H1 (cell line): ENCODE measurements around the gene HACL1. TPM values are rescaled to one million over a fixed set of nuclear protein-coding genes. Genes with fewer than 3 reads are reported as not detected.

Experiments used
- CTCF ChIA-PET: fragments of 300-600 bp; sonication (Branson Sonifier 250); formaldehyde crosslinking; loops from one replicate; lab custom pipeline; 2021; ENCODE audit not compliant: partially characterized antibody; lab: Charles Lee
- POLR2A ChIA-PET: fragments of 300-600 bp; sonication (Branson Sonifier 250); formaldehyde crosslinking; loops from one replicate; lab custom pipeline; 2021; ENCODE audit warnings: inconsistent platforms; ENCODE audit not compliant: partially characterized antibody; lab: Charles Lee
- DNase-seq, 2 experiments: peaks; one replicate each; pipeline versions ENCODE4 v3.0.0 to v3.0.0-alpha.2; 2010 to 2022; ENCODE audit warnings: low spot score in 2 of 2, low read depth in 1 of 2, mixed read lengths in 1 of 2
- FAIRE-seq: peaks from 2 replicates; lab custom pipeline; 2011; peaks lifted over from hg19 to GRCh38; lab: Jason Lieb, UNC
- H2AFZ ChIP-seq: 2 replicates; pipeline ENCODE4 v1.8.1; 2012; ENCODE audit warnings: low read length, inconsistent platforms
- H2AK5ac ChIP-seq: 2 replicates; pipeline ENCODE4 v1.6.1; 2013; ENCODE audit warnings: low read depth, low read length
- H2BK120ac ChIP-seq: replicated peaks from 2 replicates; pipeline ENCODE3; 2013; ENCODE audit warnings: low read depth, low read length, inconsistent platforms
- H2BK12ac ChIP-seq: 2 replicates; pipeline ENCODE4 v1.6.1; 2013; ENCODE audit warnings: low read depth, low read length
- H2BK15ac ChIP-seq: 2 replicates; pipeline ENCODE4 v1.6.1; 2013; ENCODE audit warnings: low read length
- H2BK20ac ChIP-seq: 2 replicates; pipeline ENCODE4 v1.6.1; 2013; ENCODE audit warnings: low read length
- H2BK5ac ChIP-seq: 2 replicates; pipeline ENCODE4 v1.6.1; 2013; ENCODE audit warnings: low read depth, low read length
- H3K14ac ChIP-seq: 2 replicates; pipeline ENCODE4 v1.6.1; 2013; ENCODE audit warnings: inconsistent platforms; ENCODE audit not compliant: insufficient read length
- H3K18ac ChIP-seq: 2 replicates; pipeline ENCODE4 v1.6.1; 2013; ENCODE audit warnings: low read length; ENCODE audit errors: extremely low read depth
- H3K23ac ChIP-seq: 2 replicates; pipeline ENCODE4 v1.6.1; 2013; ENCODE audit warnings: inconsistent platforms; ENCODE audit not compliant: insufficient read length
- H3K23me2 ChIP-seq: 2 replicates; pipeline ENCODE4 v1.6.1; 2013; ENCODE audit warnings: low read depth, low read length
- H3K27ac ChIP-seq: 2 replicates; pipeline ENCODE4 v1.6.1; 2011; ENCODE audit warnings: low read depth, low read length, inconsistent platforms
- H3K27me3 ChIP-seq, 4 experiments: replicated peaks in 1 of 4; 1 replicate in 1 of 4; 2 replicates in 3 of 4; pipeline versions ENCODE4 v1.6.1 to v1.8.1; 2011 to 2013; ENCODE audit warnings: low read length in 3 of 4, mild to moderate bottlenecking in 3 of 4, inconsistent platforms in 2 of 4, mixed read lengths in 2 of 4, moderate library complexity in 1 of 4; ENCODE audit not compliant: control insufficient read depth in 3 of 4, insufficient read depth in 3 of 4; ENCODE audit errors: extremely low read depth in 1 of 4
- H3K36me3 ChIP-seq, 4 experiments: 2 replicates each; pipeline versions ENCODE4 v1.6.1 to v1.8.1; 2011 to 2013; ENCODE audit warnings: mild to moderate bottlenecking in 4 of 4, low read length in 3 of 4, moderate library complexity in 2 of 4, control low read depth in 1 of 4, inconsistent platforms in 1 of 4; ENCODE audit not compliant: insufficient read depth in 4 of 4, control insufficient read depth in 2 of 4
- H3K4ac ChIP-seq: replicated peaks from 2 replicates; pipeline ENCODE3; 2013; ENCODE audit warnings: low read length, low read depth, mixed read lengths, inconsistent platforms; ENCODE audit not compliant: insufficient read length
- H3K4me1 ChIP-seq, 4 experiments: replicated peaks in 1 of 4; 1 replicate in 1 of 4; 2 replicates in 3 of 4; pipeline versions ENCODE4 v1.6.1 to v1.8.1; 2011 to 2013; ENCODE audit warnings: low read length in 3 of 4, inconsistent platforms in 2 of 4, mixed read lengths in 1 of 4; ENCODE audit not compliant: insufficient read depth in 4 of 4, control insufficient read depth in 3 of 4
- H3K4me2 ChIP-seq, 2 experiments: 2 replicates each; pipeline versions ENCODE4 v1.6.1 to v1.8.1; 2011 to 2013; ENCODE audit warnings: low read depth in 2 of 2, low read length in 2 of 2, control low read depth in 1 of 2, inconsistent platforms in 1 of 2, mild to moderate bottlenecking in 1 of 2; ENCODE audit not compliant: insufficient read depth in 1 of 2
- H3K4me3 ChIP-seq, 4 experiments: fragments of 200-600, 300-600 bp in 1 of 4; sonication (generic), shearing (Covaris generic), sonication (Bioruptor Twin) in 1 of 4; 2 replicates each; pipeline versions ENCODE4 v1.5.1 to v1.8.1; 2011 to 2016; ENCODE audit warnings: low read length in 4 of 4, low read depth in 3 of 4, control low read depth in 2 of 4, inconsistent platforms in 2 of 4, mild to moderate bottlenecking in 2 of 4, mixed read lengths in 1 of 4, moderate library complexity in 1 of 4; ENCODE audit not compliant: insufficient read depth in 2 of 4; ENCODE audit errors: extremely low read depth in 1 of 4
- H3K56ac ChIP-seq: replicated peaks from 2 replicates; pipeline ENCODE3; 2013; ENCODE audit warnings: low read depth, mild to moderate bottlenecking, mixed read lengths, low read length, inconsistent platforms; ENCODE audit not compliant: insufficient read length
- H3K79me1 ChIP-seq: 2 replicates; pipeline ENCODE4 v1.6.1; 2013; ENCODE audit warnings: low read depth, low read length, control low read depth
- H3K79me2 ChIP-seq, 2 experiments: 2 replicates each; pipeline versions ENCODE4 v1.6.1 to v1.8.1; 2012 to 2013; ENCODE audit warnings: low read length in 2 of 2, mild to moderate bottlenecking in 2 of 2, inconsistent platforms in 1 of 2; ENCODE audit not compliant: insufficient read depth in 2 of 2, control insufficient read depth in 1 of 2
- H3K9ac ChIP-seq, 4 experiments: replicated peaks in 1 of 4; 1 replicate in 1 of 4; 2 replicates in 3 of 4; pipeline versions ENCODE4 v1.6.1 to v1.8.1; 2011 to 2013; ENCODE audit warnings: low read depth in 3 of 4, low read length in 3 of 4, control low read depth in 2 of 4, mild to moderate bottlenecking in 2 of 4, moderate library complexity in 2 of 4, inconsistent platforms in 1 of 4; ENCODE audit errors: extremely low read depth in 1 of 4
- H3K9me3 ChIP-seq, 2 experiments: 2 replicates each; pipeline versions ENCODE4 v1.6.1 to v1.8.1; 2012 to 2013; ENCODE audit warnings: mild to moderate bottlenecking in 2 of 2, moderate library complexity in 2 of 2, control low read depth in 1 of 2, inconsistent platforms in 1 of 2, low read depth in 1 of 2, low read length in 1 of 2, mixed read lengths in 1 of 2; ENCODE audit not compliant: insufficient read depth in 2 of 2
- H4K20me1 ChIP-seq, 2 experiments: replicated peaks in 1 of 2; 2 replicates each; pipeline versions ENCODE3 to v1.8.1; 2011 to 2013; ENCODE audit warnings: inconsistent platforms in 2 of 2, low read length in 2 of 2, mild to moderate bottlenecking in 1 of 2; ENCODE audit not compliant: insufficient read depth in 2 of 2, control insufficient read depth in 1 of 2
- H4K5ac ChIP-seq: 2 replicates; pipeline ENCODE4 v1.6.1; 2013; ENCODE audit warnings: low read length, low read depth, mixed read lengths, inconsistent platforms; ENCODE audit not compliant: insufficient read length
- H4K8ac ChIP-seq: 2 replicates; pipeline ENCODE4 v1.8.0; 2013; ENCODE audit warnings: mild to moderate bottlenecking, moderate library complexity, low read length, inconsistent platforms; ENCODE audit not compliant: insufficient read depth; ENCODE audit errors: extremely low read depth
- H4K91ac ChIP-seq: replicated peaks from 2 replicates; pipeline ENCODE3; 2013; ENCODE audit warnings: low read length, mixed read lengths, inconsistent platforms; ENCODE audit not compliant: insufficient read length
- BACH1 ChIP-seq: IDR thresholded peaks from 2 replicates; pipeline ENCODE4 v1.6.1; 2012; ENCODE audit warnings: low read length, improper control_type of control experiment
- CEBPB ChIP-seq: IDR thresholded peaks from 2 replicates; pipeline ENCODE4 v1.6.1; 2012; ENCODE audit warnings: low read depth, low read length
- CHD1 ChIP-seq: IDR thresholded peaks from 2 replicates; pipeline ENCODE4 v1.6.1; 2012; ENCODE audit warnings: low read depth, low read length, improper control_type of control experiment
- CHD2 ChIP-seq: IDR thresholded peaks from 2 replicates; pipeline ENCODE4 v1.6.1; 2012; ENCODE audit warnings: low read length, improper control_type of control experiment
- CTBP2 ChIP-seq: IDR thresholded peaks from 2 replicates; pipeline ENCODE4 v1.7.0; 2011; ENCODE audit warnings: borderline replicate concordance, mild to moderate bottlenecking, moderate library complexity, mixed read lengths, low read length; ENCODE audit not compliant: insufficient read depth, insufficient read length
- GABPA ChIP-seq: IDR thresholded peaks from 2 replicates; pipeline ENCODE4 v1.6.1; 2011; ENCODE audit warnings: mild to moderate bottlenecking, low read length, moderate library complexity, borderline replicate concordance; ENCODE audit not compliant: insufficient read depth
- HDAC6 ChIP-seq: IDR thresholded peaks from one replicate; pipeline ENCODE4 v1.7.1; 2012; ENCODE audit warnings: low read depth, mild to moderate bottlenecking, inconsistent platforms, low read length, moderate library complexity
- JUND ChIP-seq: IDR thresholded peaks from 2 replicates; pipeline ENCODE4 v1.6.1; 2011; ENCODE audit warnings: mild to moderate bottlenecking, improper control_type of control experiment, low read length
- PHF8 ChIP-seq: fragments of 200-600 bp; sonication (generic); conservative IDR thresholded peaks from 2 replicates; pipeline ENCODE4 v1.7.1; 2012; ENCODE audit warnings: low read depth, mild to moderate bottlenecking, inconsistent platforms, low read length, moderate library complexity
- RNF2 ChIP-seq: fragments of 200-900, 300-1000 bp; sonication (generic); IDR thresholded peaks from 2 replicates; pipeline ENCODE4 v1.7.1; 2016; ENCODE audit warnings: borderline replicate concordance, low read depth, mild to moderate bottlenecking, antibody characterized with exemption, low read length; ENCODE audit not compliant: poor library complexity, severe bottlenecking; ENCODE audit errors: missing control alignments
- SP1 ChIP-seq: IDR thresholded peaks from 2 replicates; pipeline ENCODE4 v1.6.1; 2011; ENCODE audit warnings: low read depth, low read length
- SP2 ChIP-seq: IDR thresholded peaks from 2 replicates; pipeline ENCODE4 v1.6.1; 2012; ENCODE audit warnings: mild to moderate bottlenecking, low read length, inconsistent platforms
- TAF1 ChIP-seq: IDR thresholded peaks from 2 replicates; pipeline ENCODE4 v1.6.1; 2011; ENCODE audit warnings: mild to moderate bottlenecking, low read depth, low read length
- YY1 ChIP-seq: IDR thresholded peaks from 2 replicates; pipeline ENCODE4 v1.6.1; 2011; ENCODE audit warnings: low read depth, mild to moderate bottlenecking, low read length
- WGBS, 2 experiments: shearing (Covaris generic) in 1 of 2; methylation state at CpG; one replicate each; pipeline versions ENCODE4 v1.1.6 to v1.1.7; 2013 to 2015; ENCODE audit warnings: low lambda C conversion rate in 2 of 2, mixed read lengths in 2 of 2, inconsistent platforms in 1 of 2, low coverage in 1 of 2, missing lambda C conversion rate in 1 of 2; ENCODE audit not compliant: insufficient replicate concordance in 2 of 2, insufficient coverage in 1 of 2, insufficient read length in 1 of 2; ENCODE audit errors: extremely low coverage in 1 of 2, missing lambda C conversion rate in 1 of 2; 5-methylcytosine and 5-hydroxymethylcytosine counted together
- polyA plus RNA-seq, 7 experiments: library from polyadenylated mRNA; depleted of rRNA in 3 of 7; stranded (reverse) in 5 of 7; unstranded in 2 of 7; fragments of >200 nt in 5 of 7; fragments of 200-250 nt in 2 of 7; gene quantifications; 1 replicate in 5 of 7; 2 replicates in 1 of 7; 4 replicates in 1 of 7; pipeline versions ENCODE4 v1.2.1 to v1.2.3, GENCODE V29; 2011 to 2013; ENCODE audit warnings: missing spikeins in 2 of 7, mixed read lengths in 2 of 7
- total RNA-seq: library from RNA; stranded (reverse); fragmentation: NEBNext Ultra II Directional; extraction: Animal tissue kit (Norgen Biotek cat#: 25700); gene quantifications from 2 replicates; pipeline ENCODE4 v1.2.1, GENCODE V29; 2021
- TF ChIP-seq, protein P1 (sequence below): IDR thresholded peaks from 2 replicates; pipeline ENCODE4 v1.6.1; 2012; ENCODE audit warnings: inconsistent platforms

HACL1 gene
- total and polyA plus RNA-seq, 2 of the 8 experiments (the other 6 are each of a cell fraction or from before 2014, with no cell fraction given) = 38.2 to 46.0 TPM

DNA sequence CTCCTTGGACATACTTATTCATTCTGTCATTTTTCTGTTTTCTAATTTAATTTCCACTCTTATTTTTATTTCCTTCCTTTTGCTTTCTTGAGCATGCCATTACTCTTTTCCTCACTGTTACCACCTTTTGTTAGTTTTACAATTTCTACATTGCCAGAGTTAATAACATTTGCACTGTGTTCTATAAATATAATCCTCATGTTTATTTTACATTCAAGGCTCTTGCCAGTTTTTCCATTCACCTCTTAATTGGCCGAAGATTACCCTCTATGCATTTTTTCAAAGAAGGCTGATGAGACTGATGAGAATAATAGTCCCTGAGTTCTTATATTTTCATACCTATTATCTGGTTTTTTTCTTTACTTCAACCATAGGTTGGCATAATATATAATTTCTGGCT is 10.6 kb upstream of the HACL1 start:
- Histone ChIP-seq H4K20me1 (no peaks in the 10 kb centered on the region), H4K5ac (no peak overlapping the region), H3K4me1 (no peaks in the 10 kb centered on the region), H2AK5ac (no peak overlapping the region), H2BK20ac (no peak overlapping the region), H3K27me3 (no peaks in the 10 kb centered on the region), H3K4me3 (no peak overlapping the region), H2BK15ac (no peak overlapping the region), H3K14ac (no peak overlapping the region), H3K79me2 (peaks cover 0 to 4% of the 10 kb centered on the region in 2 experiments; a peak in 1 of 4 replicates), H3K9me3 (no peaks in the 10 kb centered on the region), H3K9ac (no peak overlapping the region)
- POLR2A ChIA-PET = interaction anchor here (2.9 kb wide), 1 partner anchor 11 kb away, joined by 16 read pairs; the partner anchor contains the start of genes BTD and HACL1
- no peak for DNase-seq
- TF ChIP-seq TAF1 = no peak
- no peak for TF ChIP-seq SP2
- no peak for TF ChIP-seq CHD2
- TF ChIP-seq, protein P1, sequence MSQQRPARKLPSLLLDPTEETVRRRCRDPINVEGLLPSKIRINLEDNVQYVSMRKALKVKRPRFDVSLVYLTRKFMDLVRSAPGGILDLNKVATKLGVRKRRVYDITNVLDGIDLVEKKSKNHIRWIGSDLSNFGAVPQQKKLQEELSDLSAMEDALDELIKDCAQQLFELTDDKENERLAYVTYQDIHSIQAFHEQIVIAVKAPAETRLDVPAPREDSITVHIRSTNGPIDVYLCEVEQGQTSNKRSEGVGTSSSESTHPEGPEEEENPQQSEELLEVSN = no peak
- no peak for TF ChIP-seq YY1
- TF ChIP-seq GABPA = no peak
- TF ChIP-seq HDAC6 = no peak
- TF ChIP-seq PHF8 = no peak
- TF ChIP-seq RNF2 = no peak
- no peak for TF ChIP-seq CTBP2
- no peak for TF ChIP-seq BACH1
- no peak for TF ChIP-seq SP1
- TF ChIP-seq CEBPB = no peak
- TF ChIP-seq JUND = no peak
- no peak for TF ChIP-seq CHD1
- TF ChIP-seq, all 59 proteins: peak for 0
- no peak overlapping the region for H3K4me2 ChIP-seq
- no peak overlapping the region for H3K56ac ChIP-seq
- H3K79me1 ChIP-seq = no peaks in the 10 kb centered on the region
- no peak overlapping the region for H2BK5ac ChIP-seq
- H3K23me2 ChIP-seq = no peaks in the 10 kb centered on the region
- no peak overlapping the region for H3K4ac ChIP-seq
- H2BK120ac ChIP-seq = no peak overlapping the region
- no peak overlapping the region for H3K23ac ChIP-seq
- H2BK12ac ChIP-seq = no peak overlapping the region
- FAIRE-seq = no peak
- no peak overlapping the region for H3K18ac ChIP-seq
- CTCF ChIA-PET = interaction anchor here (0.6 kb wide), 2 partner anchors 42 to 102 kb away, joined by 3 to 4 read pairs; no protein-coding TSS in a partner anchor
- 86% methylated on average over 1 of the region's 1 CpG; no CpG with 5 or more reads in 1 of the 2 experiments for WGBS, 2 experiments
- H3K36me3 ChIP-seq = no peaks in the 10 kb centered on the region
- H3K27ac ChIP-seq = no peak overlapping the region
- H4K8ac ChIP-seq = no peak overlapping the region
- no peak overlapping the region for H4K91ac ChIP-seq
- H2AFZ ChIP-seq = no peak overlapping the region
